H9 (cell line): ENCODE measurements around the gene SHMT1. TPM values are rescaled to one million over a fixed set of nuclear protein-coding genes. Genes with fewer than 3 reads are reported as not detected.

ENCODE experiments used
- DNase-seq: peaks from one replicate; pipeline ENCODE4 v3.0.0-alpha.2; 2017
- H2AFZ ChIP-seq: one replicate; pipeline ENCODE4 v1.6.1; 2013; ENCODE audit warnings: mild to moderate bottlenecking, low read length, control low read depth, moderate library complexity
- H2AK5ac ChIP-seq: 2 replicates; pipeline ENCODE4 v1.6.1; 2013; ENCODE audit warnings: low read length, control low read depth, mixed read lengths; ENCODE audit not compliant: insufficient read length
- H2BK120ac ChIP-seq: one replicate; pipeline ENCODE4 v1.6.1; 2013; ENCODE audit warnings: low read depth, mild to moderate bottlenecking, low read length, control low read depth, inconsistent platforms; ENCODE audit not compliant: poor library complexity, severe bottlenecking
- H2BK12ac ChIP-seq: 2 replicates; pipeline ENCODE4 v1.6.1; 2013; ENCODE audit warnings: low read length, control low read depth, mixed read lengths, low read depth; ENCODE audit not compliant: insufficient read length
- H2BK15ac ChIP-seq: 2 replicates; pipeline ENCODE4 v1.6.1; 2013; ENCODE audit warnings: low read depth, low read length, control low read depth
- H2BK20ac ChIP-seq: one replicate; pipeline ENCODE4 v1.6.1; 2013; ENCODE audit warnings: low read depth, mild to moderate bottlenecking, low read length, control low read depth, inconsistent platforms; ENCODE audit not compliant: poor library complexity, severe bottlenecking
- H2BK5ac ChIP-seq: 2 replicates; pipeline ENCODE4 v1.6.1; 2013; ENCODE audit warnings: low read length, control low read depth, mixed read lengths; ENCODE audit not compliant: insufficient read length
- H3K14ac ChIP-seq: 2 replicates; pipeline ENCODE4 v1.6.1; 2013; ENCODE audit warnings: low read length, control low read depth; ENCODE audit not compliant: insufficient read depth
- H3K18ac ChIP-seq: 2 replicates; pipeline ENCODE4 v1.6.1; 2013; ENCODE audit warnings: low read depth, mild to moderate bottlenecking, mixed read lengths, low read length, control low read depth; ENCODE audit not compliant: insufficient read length
- H3K23ac ChIP-seq: 2 replicates; pipeline ENCODE4 v1.6.1; 2013; ENCODE audit warnings: low read length, control low read depth, mixed read lengths, low read depth; ENCODE audit not compliant: insufficient read length
- H3K23me2 ChIP-seq: 2 replicates; pipeline ENCODE4 v1.6.1; 2013; ENCODE audit warnings: low read depth, mild to moderate bottlenecking, mixed read lengths, low read length, control low read depth; ENCODE audit not compliant: insufficient read length, poor library complexity, severe bottlenecking
- H3K27ac ChIP-seq: 2 replicates; pipeline ENCODE4 v1.5.1; 2013; ENCODE audit warnings: low read length, control low read depth, mixed read lengths, low read depth; ENCODE audit not compliant: insufficient read length
- H3K27me3 ChIP-seq: 2 replicates; pipeline ENCODE4 v1.6.1; 2013; ENCODE audit warnings: low read length, control low read depth, inconsistent platforms; ENCODE audit not compliant: insufficient read depth
- H3K4ac ChIP-seq: 2 replicates; pipeline ENCODE4 v1.6.1; 2013; ENCODE audit warnings: low read depth, mild to moderate bottlenecking, control low read depth, inconsistent platforms, low read length, moderate library complexity
- H3K4me1 ChIP-seq: 2 replicates; pipeline ENCODE4 v1.6.1; 2013; ENCODE audit warnings: low read length, control low read depth, inconsistent platforms; ENCODE audit not compliant: insufficient read depth
- H3K4me2 ChIP-seq: 2 replicates; pipeline ENCODE4 v1.6.1; 2013; ENCODE audit warnings: low read length, control low read depth, mixed read lengths; ENCODE audit not compliant: insufficient read length, insufficient read depth
- H3K56ac ChIP-seq: 2 replicates; pipeline ENCODE4 v1.6.1; 2013; ENCODE audit warnings: low read depth, mild to moderate bottlenecking, mixed read lengths, low read length, control low read depth; ENCODE audit not compliant: insufficient read length
- H3K79me1 ChIP-seq: 2 replicates; pipeline ENCODE4 v1.6.1; 2013; ENCODE audit warnings: low read depth, mild to moderate bottlenecking, moderate library complexity, low read length, control low read depth, inconsistent platforms; ENCODE audit not compliant: insufficient read depth, poor library complexity, severe bottlenecking
- H3K79me2 ChIP-seq: 2 replicates; pipeline ENCODE4 v1.6.1; 2013; ENCODE audit warnings: low read length, control low read depth, inconsistent platforms; ENCODE audit not compliant: insufficient read depth
- H3K9ac ChIP-seq: 2 replicates; pipeline ENCODE4 v1.6.1; 2013; ENCODE audit warnings: low read length, control low read depth, mixed read lengths; ENCODE audit not compliant: insufficient read length; ENCODE audit errors: extremely low read depth
- H3K9me3 ChIP-seq: one replicate; pipeline ENCODE4 v1.6.1; 2013; ENCODE audit warnings: low read depth, low read length, inconsistent platforms; ENCODE audit not compliant: control insufficient read depth
- H3T11ph ChIP-seq: one replicate; pipeline ENCODE4 v1.6.1; 2013; ENCODE audit warnings: mild to moderate bottlenecking, low read length, control low read depth, inconsistent platforms
- H4K20me1 ChIP-seq: one replicate; pipeline ENCODE4 v1.6.1; 2013; ENCODE audit not compliant: control insufficient read depth, insufficient read length, insufficient read depth
- H4K5ac ChIP-seq: 2 replicates; pipeline ENCODE4 v1.6.1; 2013; ENCODE audit warnings: low read depth, mild to moderate bottlenecking, mixed read lengths, low read length, control low read depth; ENCODE audit not compliant: insufficient read length
- H4K8ac ChIP-seq: replicated peaks from 2 replicates; pipeline ENCODE4 v1.6.1; 2013; ENCODE audit warnings: low read length, control low read depth, mixed read lengths, low read depth; ENCODE audit not compliant: insufficient read length
- H4K91ac ChIP-seq: 2 replicates; pipeline ENCODE4 v1.6.1; 2013; ENCODE audit warnings: low read depth, mild to moderate bottlenecking, moderate library complexity, mixed read lengths, low read length, control low read depth; ENCODE audit not compliant: insufficient read length
- H3K27ac Mint-ChIP-seq, 3 experiments: 2 replicates in 2 of 3; 3 replicates in 1 of 3; pipeline ENCODE4 v1.8.0; 2020 to 2021; ENCODE audit warnings: mixed read lengths in 3 of 3, mild to moderate bottlenecking in 1 of 3, moderate library complexity in 1 of 3
- H3K27me3 Mint-ChIP-seq: 2 replicates; pipeline ENCODE4 v1.8.0; 2021; ENCODE audit warnings: low read depth, mild to moderate bottlenecking, moderate library complexity, mixed read lengths
- H3K36me3 Mint-ChIP-seq, 3 experiments: 2 replicates in 2 of 3; 3 replicates in 1 of 3; pipeline ENCODE4 v1.8.0; 2020 to 2021; ENCODE audit warnings: low read depth in 3 of 3, mixed read lengths in 3 of 3; ENCODE audit not compliant: insufficient read depth in 1 of 3
- H3K4me1 Mint-ChIP-seq, 2 experiments: 2 replicates each; pipeline ENCODE4 v1.8.0; 2020; ENCODE audit warnings: mixed read lengths in 2 of 2
- H3K4me3 Mint-ChIP-seq, 2 experiments: 2 replicates in 1 of 2; 3 replicates in 1 of 2; pipeline ENCODE4 v1.8.0; 2020 to 2021; ENCODE audit warnings: mild to moderate bottlenecking in 2 of 2, mixed read lengths in 2 of 2, moderate library complexity in 1 of 2
- H3K9me3 Mint-ChIP-seq, 2 experiments: 2 replicates in 1 of 2; 3 replicates in 1 of 2; pipeline ENCODE4 v1.8.0; 2020; ENCODE audit warnings: mild to moderate bottlenecking in 2 of 2, mixed read lengths in 2 of 2, moderate library complexity in 1 of 2
- CTCF ChIP-seq: fragments of 200-600 bp; sonication (generic); conservative IDR thresholded peaks from 3 replicates; pipeline ENCODE4 v1.8.0; 2021; ENCODE audit warnings: antibody characterized with exemption, mild to moderate bottlenecking
- WGBS: extraction: QIAGEN DNeasy Blood & Tissue Kit; methylation state at CpG from one replicate; pipeline ENCODE4 v1.1.7; 2013; ENCODE audit warnings: missing lambda C conversion rate, low lambda C conversion rate, mixed read lengths; ENCODE audit not compliant: insufficient read length; ENCODE audit errors: extremely low coverage; 5-methylcytosine and 5-hydroxymethylcytosine counted together
- total RNA-seq: library from RNA; stranded (reverse); gene quantifications from 2 replicates; pipeline ENCODE4 v1.2.1, GENCODE V29; 2021

Gene SHMT1
- total RNA-seq, 1 experiment from 2014 or later = 42.8 TPM

GRCh38 chr17:18344021-18344420 is 19.3 kb downstream of the SHMT1 start:
- Histone ChIP-seq H3K27me3 (no peaks in the 10 kb centered on the region), H3T11ph (no peak overlapping the region), H2AFZ (no peak overlapping the region), H4K91ac (no peak overlapping the region), H2BK20ac (no peak overlapping the region), H3K79me1 (no peaks in the 10 kb centered on the region), H2BK12ac (no peak overlapping the region), H3K79me2 (no peaks in the 10 kb centered on the region), H4K8ac (no peak overlapping the region), H4K5ac (no peak overlapping the region), H2AK5ac (no peak overlapping the region), H3K56ac (no peak overlapping the region), H3K14ac (no peak overlapping the region), H3K9me3 (no peaks in the 10 kb centered on the region), H3K4ac (no peak overlapping the region), H3K4me2 (no peak overlapping the region), H3K18ac (no peak overlapping the region), H3K23ac (no peak overlapping the region), H3K27ac (no peak overlapping the region), H2BK15ac (no peak overlapping the region), H3K4me1 (no peaks in the 10 kb centered on the region), H3K9ac (no peak overlapping the region), H2BK5ac (no peak overlapping the region), H3K23me2 (no peaks in the 10 kb centered on the region), H2BK120ac (no peak overlapping the region), H4K20me1 (no peaks in the 10 kb centered on the region)
- WGBS = no CpG with 5 or more reads among the region's 5 CpGs
- H3K4me1 Mint-ChIP-seq = no peaks in the 10 kb centered on the region
- H3K36me3 Mint-ChIP-seq = peaks cover 55 to 91% (median 85%) of the 10 kb centered on the region in 3 experiments
- peaks cover 4 to 8% of the 10 kb centered on the region in 2 experiments; a peak in 3 of 5 replicates for H3K9me3 Mint-ChIP-seq
- no peak overlapping the region for H3K4me3 Mint-ChIP-seq
- no peaks in the 10 kb centered on the region for H3K27me3 Mint-ChIP-seq
- H3K27ac Mint-ChIP-seq = no peak overlapping the region
- no peak for DNase-seq
- no peak for TF ChIP-seq CTCF
